Stimulated activated CD8-positive, alpha-beta memory T cell treated with anti-CD3 and anti-CD28 coated beads, Interleukin-12 subunit alpha, Interleukin-12 subunit beta, amount 100 ng/mL, for 4 hours (primary cell): Measurements from ENCODE around the gene EVI2A.

Source experiments
- DNase-seq: peaks from one replicate; pipeline ENCODE4 v3.0.0-alpha.2; 2020; ENCODE audit warnings: low read depth

The EVI2A gene

GRCh38 chr17:31273516-31273915 lies 47.9 kb downstream of the EVI2A start:
- no peak for DNase-seq

DNA sequence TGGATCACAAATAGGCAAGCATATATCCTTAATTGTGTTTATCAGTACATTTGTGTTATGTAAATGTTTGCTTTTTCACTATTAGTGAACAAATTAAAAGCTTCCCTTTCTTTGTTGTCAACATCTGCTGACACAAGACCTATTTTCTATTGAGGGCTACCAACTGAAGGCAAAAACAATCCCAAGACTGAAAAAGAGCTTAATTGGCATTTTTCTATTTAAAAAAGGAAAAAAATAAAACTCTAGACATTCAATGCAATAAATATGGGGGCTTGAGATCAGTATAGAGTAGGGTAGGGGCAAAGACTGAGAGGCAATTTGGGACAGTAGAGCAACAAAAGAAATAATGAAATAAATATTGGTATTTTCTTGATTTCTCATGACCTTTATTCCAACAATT lies 48.6 kb downstream of the EVI2A start:
- no peak for DNase-seq

DNA sequence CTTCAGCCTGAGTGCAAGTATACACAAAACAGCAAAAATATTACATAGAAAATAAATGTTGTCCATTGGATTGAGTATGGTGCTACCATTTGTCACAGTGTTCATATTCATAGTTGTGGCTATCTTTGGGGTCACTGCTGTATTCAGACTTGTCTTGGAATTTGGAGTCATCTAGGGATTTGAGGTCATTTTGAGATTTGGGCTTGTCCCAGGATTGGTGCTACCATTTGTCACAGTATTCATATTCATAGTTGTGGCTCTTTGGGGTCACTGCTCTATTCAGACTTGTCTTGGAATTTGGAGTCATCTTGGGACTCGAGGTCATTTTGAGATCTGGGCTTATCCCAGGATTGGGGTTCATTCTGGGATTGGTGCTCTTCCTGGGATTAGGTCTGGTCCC lies 49.2 kb downstream of the EVI2A start:
- DNase-seq, result no peak

DNA sequence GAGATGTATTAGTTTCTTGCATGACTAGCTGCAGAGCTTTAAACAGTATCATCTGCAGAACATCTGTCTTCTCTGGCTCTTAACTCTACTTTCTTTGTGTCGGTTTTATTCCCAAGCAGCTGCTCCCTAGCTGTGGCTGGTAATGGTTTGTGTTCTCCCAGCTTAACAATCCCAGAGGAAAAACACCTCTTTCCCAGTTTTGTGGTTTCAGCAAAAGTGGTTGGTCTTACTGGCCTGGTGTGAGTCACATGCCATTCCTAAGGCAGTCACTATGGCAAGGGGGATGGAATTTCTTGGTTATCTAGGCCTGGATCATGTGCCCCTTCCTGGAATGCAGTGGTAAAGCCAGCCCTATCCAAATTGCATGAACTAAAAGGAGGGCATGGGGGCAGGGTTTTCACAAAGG lies 51.8 kb downstream of the EVI2A start:
- no peak for DNase-seq

DNA sequence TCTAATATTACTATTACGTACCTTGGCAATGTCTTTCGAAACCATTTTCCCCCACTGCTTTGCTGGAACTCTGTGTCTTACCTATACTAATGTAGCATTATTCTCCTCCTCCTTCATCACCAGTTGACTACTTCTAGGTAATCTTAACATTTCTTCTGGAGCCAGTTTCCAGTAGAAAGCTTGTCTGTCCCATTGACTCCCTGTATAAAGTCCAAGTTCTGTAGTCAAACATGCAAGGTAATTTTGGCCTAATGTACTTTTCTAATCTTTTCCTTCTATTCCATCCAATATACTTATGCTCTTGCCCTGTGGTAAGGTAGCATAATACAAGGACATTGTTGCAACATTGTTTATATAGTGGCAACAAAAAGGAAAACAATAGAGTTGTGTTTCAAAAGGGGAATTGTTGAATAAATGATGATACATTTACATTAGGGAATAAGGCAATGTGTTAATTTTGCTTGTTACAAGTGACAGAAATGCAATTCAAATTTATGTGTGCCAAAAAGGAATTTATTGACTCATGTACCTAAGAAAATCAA lies 52.3 kb downstream of the EVI2A start:
- DNase-seq, result no peak
